Right kidney (tissue), 9 donors: ENCODE data around the gene FBXW7.
A peak's percentile ranks its signal among the peaks of the same experiment; 100 is the strongest.
"Not testable (repeated sequence)": the region's sequence is repeated elsewhere in the genome, so short reads cannot be mapped to it uniquely, and the experiment has no call there.

Source experiments
- DNase-seq: peaks from one replicate; pipeline ENCODE4 v3.0.0-alpha.2; 2016
- long read RNA-seq, 8 donors: transcript quantifications; one replicate each; lab custom pipeline, GENCODE V29; 2026

Gene FBXW7
- long read RNA-seq, donor 1, partial matches to known transcripts, result 0 of 5 reads
- long read RNA-seq, donor 1, other reads (novel, unspliced or antisense), result 0 of 5 reads
- long read RNA-seq, donor 2, full-length matches to known transcripts, result 4 of 4 reads
- long read RNA-seq, donor 2, partial matches to known transcripts, result 0 of 4 reads
- long read RNA-seq, donor 2, other reads (novel, unspliced or antisense), result 0 of 4 reads
- long read RNA-seq, donor 3, full-length matches to known transcripts, result 5 of 22 reads
- long read RNA-seq, donor 3, partial matches to known transcripts, result 17 of 22 reads
- long read RNA-seq, donor 3, other reads (novel, unspliced or antisense), result 0 of 22 reads
- long read RNA-seq, donor 4, transcript FBXW7-210 (2 exons, 528 nt), result major isoform, 5 of 10 reads
- long read RNA-seq, donor 4, partial matches to known transcripts, result 0 of 10 reads
- long read RNA-seq, donor 4, other reads (novel, unspliced or antisense), result 0 of 10 reads
- long read RNA-seq, donor 5, partial matches to known transcripts, result 0 of 3 reads
- long read RNA-seq, donor 5, other reads (novel, unspliced or antisense), result 0 of 3 reads
- long read RNA-seq, donor 6, full-length matches to known transcripts, result 5 of 5 reads
- long read RNA-seq, donor 6, partial matches to known transcripts, result 0 of 5 reads
- long read RNA-seq, donor 6, other reads (novel, unspliced or antisense), result 0 of 5 reads
- long read RNA-seq, donor 7, partial matches to known transcripts, result 0 of 8 reads
- long read RNA-seq, donor 7, other reads (novel, unspliced or antisense), result 0 of 8 reads
- long read RNA-seq, donor 8, partial matches to known transcripts, result 0 of 2 reads
- long read RNA-seq, donor 8, other reads (novel, unspliced or antisense), result 0 of 2 reads

DNA sequence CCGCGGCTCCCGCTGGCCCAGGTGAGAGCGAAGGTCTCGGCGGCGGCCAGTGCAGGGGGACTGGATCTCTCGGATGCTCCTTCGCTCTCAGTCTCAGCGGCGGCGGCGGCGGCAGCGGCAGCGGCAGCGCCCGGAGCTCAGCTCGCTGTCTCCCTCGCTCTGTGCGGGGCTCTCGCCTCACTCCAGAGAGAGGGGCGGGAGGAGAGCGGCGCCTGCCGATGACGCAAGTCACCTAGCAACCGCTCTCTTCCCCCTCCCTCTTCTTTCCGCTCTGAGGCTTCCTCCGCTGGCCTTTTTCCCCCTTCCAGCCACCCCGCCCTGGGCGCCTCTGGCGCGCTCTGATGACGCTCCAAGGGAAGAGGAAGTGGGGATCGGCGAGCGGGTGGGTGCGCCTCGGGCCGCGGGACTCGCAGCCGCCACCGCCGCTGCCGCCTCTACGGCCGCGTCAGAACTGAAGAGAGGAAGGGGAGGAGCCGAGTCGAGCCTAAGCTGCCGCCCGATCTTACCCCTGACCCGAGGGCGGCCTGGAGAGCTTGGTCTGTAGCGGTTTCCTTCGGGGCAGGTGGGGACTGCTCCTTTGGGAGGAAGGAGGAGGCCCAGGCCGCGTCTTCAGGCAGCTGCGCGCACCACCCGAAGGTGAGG lies at the start of gene FBXW7:
Gene FBXW7, minus strand, starts transcription at position 190 of the 642 bp plus-strand sequence. CDS start 124,289 bp downstream, outside the sequence.
- DNase-seq, result peak; percentile 98

- no peak for DNase-seq
Observed at GRCh38 chr4:152585023-152585441, 49.1 kb upstream of the FBXW7 start.

- no peak for DNase-seq
Observed at GRCh38 chr4:152581536-152582160, 45.8 kb upstream of the FBXW7 start.

DNA sequence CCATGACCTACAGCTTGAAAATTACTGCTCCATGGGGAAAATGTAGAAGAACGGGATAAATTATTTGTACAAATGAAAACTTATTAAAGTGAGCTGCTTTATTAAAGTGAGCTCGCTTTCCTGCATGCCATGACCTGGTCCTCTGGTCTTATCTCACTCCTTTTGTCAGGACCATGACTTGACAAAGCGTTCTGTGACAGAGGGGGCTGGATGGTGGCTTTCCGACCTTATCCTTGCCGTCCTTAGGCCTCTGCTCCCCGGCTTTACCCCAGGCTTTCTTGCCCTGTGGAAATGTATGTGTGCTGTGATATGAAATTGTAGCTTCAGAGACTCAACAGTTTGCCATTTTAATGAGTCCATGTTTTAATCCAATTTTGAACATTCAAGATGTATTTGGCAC lies 44.0 kb upstream of the FBXW7 start:
- DNase-seq, result no peak

- DNase-seq, result no peak
Observed at GRCh38 chr4:152579107-152579764, 43.3 kb upstream of the FBXW7 start.

GRCh38 chr4:152578670-152579069 lies 42.8 kb upstream of the FBXW7 start:
- no peak for DNase-seq

DNA sequence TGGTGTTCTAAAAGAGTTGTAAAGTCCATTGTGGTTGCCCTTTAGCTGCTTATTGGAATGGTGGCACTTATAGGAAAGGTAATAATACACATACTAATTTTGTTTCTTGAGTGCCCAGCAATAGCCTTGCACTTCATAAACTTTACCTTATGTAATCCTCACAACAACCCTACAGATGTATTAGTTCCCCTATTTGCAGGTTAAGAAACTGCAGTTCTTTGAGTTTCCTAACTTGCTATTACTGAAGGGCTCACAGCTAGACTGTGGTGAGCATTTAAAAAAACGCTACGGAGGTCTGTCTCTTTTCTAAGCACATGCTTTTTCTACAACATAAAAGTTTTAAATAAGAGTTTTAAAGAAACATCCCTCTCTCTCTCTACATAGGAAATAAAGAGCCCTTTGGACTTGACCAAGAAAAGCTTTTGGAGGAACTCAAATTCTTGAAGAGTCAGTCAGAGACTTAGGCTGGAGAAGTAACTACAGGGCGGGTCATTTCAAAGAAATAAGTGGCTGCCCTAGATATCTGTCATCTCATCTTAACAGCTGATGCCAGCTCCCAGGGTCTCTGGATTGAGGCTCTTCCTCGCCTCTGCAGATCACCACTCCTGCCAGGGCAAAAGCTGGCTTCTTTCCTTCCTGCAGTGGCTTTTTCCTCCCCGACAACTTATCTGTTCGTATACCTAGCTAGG lies 42.0 kb upstream of the FBXW7 start:
- no peak for DNase-seq

- no peak for DNase-seq
Observed at GRCh38 chr4:152575533-152575932, 39.6 kb upstream of the FBXW7 start.

GRCh38 chr4:152573861-152574260 lies 38.0 kb upstream of the FBXW7 start:
- DNase-seq, result no peak

- DNase-seq, result no peak
Observed at GRCh38 chr4:152572417-152573086, 36.7 kb upstream of the FBXW7 start.

GRCh38 chr4:152571770-152572169 lies 35.9 kb upstream of the FBXW7 start:
- no peak for DNase-seq

- no peak for DNase-seq
Observed at GRCh38 chr4:152571296-152571695, 35.4 kb upstream of the FBXW7 start.

DNA sequence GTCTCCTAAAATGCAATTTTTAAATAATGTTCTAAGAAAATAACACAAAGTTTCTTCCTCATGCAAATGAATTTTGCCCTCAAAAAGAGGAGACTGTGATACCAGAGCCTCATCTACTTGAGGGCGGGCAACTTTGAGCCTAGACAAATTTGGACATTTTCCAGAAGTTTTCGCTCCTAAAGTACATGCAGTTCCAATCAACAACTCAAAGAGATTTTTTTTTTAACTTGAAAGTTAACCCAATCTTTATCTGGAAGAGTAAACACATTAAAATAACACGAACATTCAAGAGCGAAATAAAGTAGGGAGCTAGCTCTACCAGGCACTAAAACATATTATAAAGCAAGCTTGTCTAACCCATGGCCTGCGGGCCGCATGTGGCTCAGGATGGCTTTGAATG lies 29.4 kb upstream of the FBXW7 start:
- DNase-seq, result no peak

- no peak for DNase-seq
Observed at GRCh38 chr4:152564336-152564735, 28.4 kb upstream of the FBXW7 start.

DNA sequence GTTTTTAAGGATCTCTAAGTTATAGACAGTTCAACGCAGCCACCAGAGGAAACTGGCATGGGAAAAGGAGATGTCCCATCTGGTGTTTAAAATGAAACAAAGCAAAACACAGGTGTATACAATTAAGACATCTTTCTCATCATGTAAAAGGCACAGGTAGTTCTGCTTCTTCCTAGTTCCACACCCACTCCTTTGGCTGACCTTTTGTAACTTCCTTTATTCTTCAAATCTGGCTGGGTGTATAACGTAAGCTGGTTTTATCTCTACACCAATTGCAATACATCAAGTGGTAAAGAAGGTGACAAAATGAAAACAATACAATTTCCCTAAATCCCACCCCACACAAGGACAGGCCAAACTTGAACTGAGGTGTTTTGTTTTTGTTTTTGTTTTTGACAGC lies 27.3 kb upstream of the FBXW7 start:
- no peak for DNase-seq

- no peak for DNase-seq
Observed at GRCh38 chr4:152559641-152560040, 23.7 kb upstream of the FBXW7 start.

- DNase-seq, result no peak
Observed at GRCh38 chr4:152558396-152558795, 22.5 kb upstream of the FBXW7 start.

- DNase-seq, result no peak
Observed at GRCh38 chr4:152556834-152557233, 20.9 kb upstream of the FBXW7 start.

GRCh38 chr4:152556283-152556682 lies 20.4 kb upstream of the FBXW7 start:
- no peak for DNase-seq

DNA sequence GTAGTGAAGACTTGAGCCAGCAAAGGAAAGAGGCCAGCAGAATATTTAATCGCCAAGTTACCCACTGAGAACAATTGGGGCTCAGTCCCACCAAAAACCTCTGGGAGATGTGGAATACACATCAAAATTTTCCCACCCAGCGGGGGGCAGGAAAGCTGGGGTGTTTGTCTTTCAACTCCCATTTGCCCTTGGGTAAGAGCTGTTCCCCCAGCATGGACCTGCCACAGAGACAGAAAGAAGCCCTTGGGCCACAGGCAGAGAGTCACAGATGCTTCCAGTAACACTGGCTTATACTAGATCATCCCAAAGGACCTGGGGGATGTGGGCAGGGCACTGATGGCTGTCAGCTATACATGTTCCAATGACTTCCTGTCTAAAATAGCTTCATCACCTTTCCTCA lies 18.9 kb upstream of the FBXW7 start:
- DNase-seq, result no peak

GRCh38 chr4:152550687-152551086 lies 14.8 kb upstream of the FBXW7 start:
- not testable (repeated sequence) for DNase-seq
